ENCODE measurements around the gene MEN1. TPM values are rescaled to one million over a fixed set of nuclear protein-coding genes. Genes with fewer than 3 reads are reported as not detected.

MEN1 gene
- total and polyA plus RNA-seq, 9 of the 15 experiments (the other 6 are each of a cell fraction or from before 2014, with no cell fraction given), result 3.4 to 57.2 (median 19.3) TPM

- TF ChIP-seq PURB (CRISPR knock-in tag; IDR thresholded peaks at IDR 0.05; ENCODE audit: low read depth) (no peak), SP2 (IDR thresholded peaks at IDR 0.05; ENCODE audit: extremely low read depth, low read depth, low read length, poor library complexity, severe bottlenecking) (no peak), SMARCE1 (IDR thresholded peaks at IDR 0.05) (peak; percentile 62; the same call in 1 of the 2 replicates), CUX1 (CRISPR knock-in tag; IDR thresholded peaks at IDR 0.05) (no peak), TRIM24 (IDR thresholded peaks at IDR 0.05) (peak; percentile 26 to 48; a peak in 2 of 4 replicates), JUND (IDR thresholded peaks at IDR 0.05; ENCODE audit: borderline replicate concordance, low read depth, low read length) (no peak), JUND (tag; IDR thresholded peaks at IDR 0.05; ENCODE audit: borderline replicate concordance, low read depth, low read length) (0 out of 3 replicates have a peak, but pooled peaks have one; percentile 19), DEAF1 (CRISPR knock-in tag; IDR thresholded peaks at IDR 0.05) (no peak), CC2D1A (IDR thresholded peaks at IDR 0.05) (peak; percentile 73; the same call in 1 of the 2 replicates), SMARCA5 (IDR thresholded peaks at IDR 0.05) (peak; percentile 100), SNIP1 (IDR thresholded peaks at IDR 0.05; ENCODE audit: low read depth) (0 out of 2 replicates have a peak, but pooled peaks have one; percentile 36), ATF3 (IDR thresholded peaks at IDR 0.05) (peak; percentile 89), ATF3 (CRISPR knock-in tag; conservative IDR thresholded peaks at IDR 0.05) (no peak), MLLT1 (IDR thresholded peaks at IDR 0.05) (0 out of 4 replicates have a peak, but pooled peaks of 1 of the 2 experiments have one; percentile 51), TOE1 (IDR thresholded peaks at IDR 0.05; ENCODE audit: borderline replicate concordance) (peak; percentile 49; the same call in 1 of the 2 replicates), TOE1 (CRISPR knock-in tag; IDR thresholded peaks at IDR 0.05; ENCODE audit: borderline replicate concordance, low read depth) (no peak), VEZF1 (CRISPR knock-in tag; IDR thresholded peaks at IDR 0.05) (peak; percentile 6; the same call in 1 of the 2 replicates)
Observed at GRCh38 chr11:64845129-64845775, 34.9 kb upstream of the MEN1 start (continued).
